A549 treated with ZK216348 at 1 μM for 4 hours (cell line): ENCODE measurements around the gene HMGB3. TPM values are rescaled to one million over a fixed set of nuclear protein-coding genes. Genes with fewer than 3 reads are reported as not detected.

Experiments used
- total RNA-seq: library from RNA; stranded (reverse); fragments of 200-300 nt; extraction: Qiagen RNA extraction; gene quantifications from 5 replicates; pipeline ENCODE4 v1.2.3, GENCODE V29; 2022; ENCODE audit warnings: low read depth

The HMGB3 gene
- 122 to 224 TPM (median 130 TPM) in 5 replicates for total RNA-seq

GRCh38 chrX:150982788-150983520 is at the start of gene HMGB3:
Gene HMGB3 (plus strand): TSS chrX:150983335. CDS start chrX:150985600, 2,265 bp downstream.

Other genes with a start within 250 kb of the HMGB3 start
- 48.3 to 55.9 TPM (median 50.7 TPM) in 5 replicates for gene CD99L2, start 84.7 kb upstream of the HMGB3 start, total RNA-seq
- gene GPR50, start 193.2 kb downstream of the HMGB3 start, total RNA-seq = 0.12 to 0.26 TPM (median 0.13 TPM) in 4 of 5 replicates, not detected in the other